ENCODE results near the gene MOB2. TPM values are rescaled to one million over a fixed set of nuclear protein-coding genes. Genes with fewer than 3 reads are reported as not detected.

MOB2 gene
- total RNA-seq, 1 experiment from 2014 or later, result 22.4 TPM

DNA sequence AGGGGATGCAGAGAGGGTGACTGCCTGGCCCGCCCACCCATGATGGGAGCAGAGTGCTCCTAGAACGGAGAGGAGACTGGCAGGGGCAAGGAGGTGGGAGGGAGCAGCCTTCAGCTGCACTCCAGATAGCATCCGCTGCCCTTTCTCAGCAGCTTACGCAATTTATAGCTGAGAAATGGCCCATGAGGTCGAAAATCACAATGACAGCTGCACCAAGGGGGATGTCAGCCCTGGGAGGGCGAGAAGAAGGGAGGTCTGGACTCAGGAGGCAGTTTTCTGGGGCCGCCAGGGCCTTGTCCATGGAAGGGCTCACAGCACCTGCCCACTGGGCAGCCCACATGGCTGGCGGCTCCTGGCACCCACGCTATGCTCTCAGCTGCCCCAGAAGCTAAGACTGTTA, 17.6 kb upstream of the MOB2 start:
- no peak for DNase-seq (ENCODE audit: low spot score)

DNA sequence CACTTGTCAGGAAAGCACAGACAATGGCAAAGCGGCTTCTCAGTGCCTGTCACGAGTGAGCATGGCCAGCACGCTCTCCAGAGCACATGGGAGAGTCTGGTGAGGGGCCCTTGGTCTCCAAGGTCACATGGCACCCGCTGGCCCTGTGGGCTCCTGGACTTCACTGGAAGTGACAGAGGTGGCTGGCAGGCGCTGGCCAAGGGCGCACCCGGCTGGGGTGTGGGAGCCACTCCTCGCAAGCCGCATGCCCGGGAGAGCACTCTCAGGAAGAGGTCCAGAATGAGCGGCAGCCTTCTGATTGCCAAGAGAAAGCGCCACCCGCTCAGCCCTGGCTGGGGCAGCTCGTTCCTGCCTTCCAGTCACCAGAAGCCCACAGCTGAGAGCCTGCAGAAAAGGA, 17.1 kb upstream of the MOB2 start:
- DNase-seq (ENCODE audit: low spot score), result no peak

DNA sequence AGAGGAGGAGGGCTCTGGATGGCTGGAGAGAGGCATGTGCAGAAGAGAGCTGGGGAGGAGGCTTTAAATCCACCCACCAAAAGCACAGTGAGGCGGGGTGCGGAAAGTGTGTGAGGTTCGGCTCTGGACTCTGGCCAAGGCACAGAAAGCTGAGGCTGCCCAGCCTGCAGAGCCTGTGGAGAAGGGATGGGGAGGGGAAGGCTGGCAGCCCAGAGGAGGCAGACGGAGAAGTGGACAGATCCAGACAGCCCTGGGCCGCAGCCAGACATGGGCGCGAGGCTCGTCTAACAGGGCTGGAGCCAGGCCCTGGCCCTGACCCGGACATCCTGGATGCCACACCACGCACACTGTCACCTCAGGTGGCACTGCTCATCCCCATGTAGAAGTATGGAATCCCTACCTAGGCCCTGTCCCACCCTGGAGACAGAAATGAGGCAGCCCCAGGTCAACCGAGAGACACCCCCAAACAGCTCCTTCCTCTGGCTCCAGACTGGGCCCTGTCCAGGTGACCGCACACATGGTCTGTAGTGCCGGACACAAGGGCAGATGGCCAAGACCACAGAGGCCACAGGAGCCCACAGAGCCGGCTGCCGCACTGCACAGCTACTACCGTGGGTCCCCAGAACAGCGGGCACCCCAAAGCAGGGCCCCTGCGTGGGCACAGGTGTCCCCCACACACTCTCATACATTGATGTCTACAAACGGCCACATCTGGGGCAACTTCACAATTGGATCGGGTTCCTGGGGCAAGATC, 16.6 kb upstream of the MOB2 start:
- DNase-seq (ENCODE audit: low spot score), result no peak

DNA sequence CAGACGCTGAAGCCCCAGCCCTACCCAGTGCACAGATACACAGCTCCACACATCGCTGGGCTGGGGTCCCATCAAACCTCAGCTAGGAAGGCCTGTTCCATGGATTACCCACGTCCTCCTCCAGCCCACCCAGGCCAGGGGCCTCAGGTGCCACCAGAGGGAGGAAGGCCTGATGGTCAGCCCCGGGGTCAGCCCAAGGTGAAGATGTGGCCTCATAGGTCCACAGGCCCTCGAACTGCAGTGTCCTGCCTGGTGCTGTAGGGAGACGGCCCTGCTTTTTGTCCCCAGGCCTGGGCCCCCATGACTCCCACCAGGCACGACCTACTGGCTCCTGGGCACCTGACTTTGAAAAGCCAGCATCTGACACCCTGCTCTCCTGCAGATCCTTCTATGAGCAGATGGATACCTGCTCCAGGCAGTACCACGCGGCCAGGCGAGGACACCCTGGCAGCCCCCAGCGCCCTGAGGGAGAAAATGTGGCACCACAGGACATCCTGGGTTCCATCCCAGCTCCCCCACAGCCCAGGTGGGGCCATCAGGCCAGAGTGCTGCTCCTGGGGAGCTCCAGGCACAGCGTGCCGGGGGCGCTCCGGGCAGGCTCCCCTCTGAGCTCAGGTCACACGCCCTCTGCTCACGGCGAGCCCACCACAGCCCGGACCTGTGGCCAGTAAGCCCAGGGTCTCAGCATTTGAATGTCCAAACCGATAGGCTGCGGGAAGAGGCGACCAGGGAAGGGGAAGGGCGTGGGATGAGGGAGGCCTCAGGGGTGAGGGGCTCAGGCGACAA, 15.8 kb upstream of the MOB2 start:
- no peak for DNase-seq (ENCODE audit: low spot score)

DNA sequence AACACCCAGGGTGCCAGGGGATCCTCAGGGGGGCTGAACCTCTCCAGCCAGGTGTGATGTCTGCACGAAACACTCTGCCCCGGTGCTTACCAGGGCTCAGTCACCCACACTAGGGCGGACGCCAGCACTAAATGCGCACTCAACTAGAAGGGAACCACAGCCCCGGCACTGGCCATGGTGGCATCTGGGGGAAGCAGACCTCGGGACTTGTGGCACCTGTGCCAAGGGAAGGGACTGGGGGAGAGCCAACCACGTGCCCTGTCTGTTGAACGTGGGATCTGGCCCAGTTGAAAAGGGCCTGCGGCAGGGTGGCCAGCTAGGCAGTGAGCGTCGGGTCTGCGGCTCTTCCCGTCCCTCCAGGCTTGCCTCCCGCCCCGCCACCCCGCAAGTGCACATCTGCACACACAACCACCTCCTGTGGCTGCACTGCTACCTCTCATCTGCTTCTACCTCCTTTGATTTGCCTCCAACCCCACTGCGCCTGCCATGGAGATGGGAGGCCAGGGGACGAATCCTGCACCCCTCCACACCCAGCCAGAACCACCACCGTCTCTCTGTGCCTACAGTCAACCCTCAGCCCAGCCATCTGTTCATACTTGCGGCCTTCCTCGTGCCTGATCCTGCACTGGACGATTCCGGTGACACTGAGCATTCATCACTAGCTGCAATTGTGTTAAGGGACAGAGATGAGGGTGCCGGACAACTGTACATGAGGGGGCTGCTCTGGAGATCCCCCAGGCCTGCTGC, 15.0 kb upstream of the MOB2 start:
- DNase-seq (ENCODE audit: low spot score), result no peak

DNA sequence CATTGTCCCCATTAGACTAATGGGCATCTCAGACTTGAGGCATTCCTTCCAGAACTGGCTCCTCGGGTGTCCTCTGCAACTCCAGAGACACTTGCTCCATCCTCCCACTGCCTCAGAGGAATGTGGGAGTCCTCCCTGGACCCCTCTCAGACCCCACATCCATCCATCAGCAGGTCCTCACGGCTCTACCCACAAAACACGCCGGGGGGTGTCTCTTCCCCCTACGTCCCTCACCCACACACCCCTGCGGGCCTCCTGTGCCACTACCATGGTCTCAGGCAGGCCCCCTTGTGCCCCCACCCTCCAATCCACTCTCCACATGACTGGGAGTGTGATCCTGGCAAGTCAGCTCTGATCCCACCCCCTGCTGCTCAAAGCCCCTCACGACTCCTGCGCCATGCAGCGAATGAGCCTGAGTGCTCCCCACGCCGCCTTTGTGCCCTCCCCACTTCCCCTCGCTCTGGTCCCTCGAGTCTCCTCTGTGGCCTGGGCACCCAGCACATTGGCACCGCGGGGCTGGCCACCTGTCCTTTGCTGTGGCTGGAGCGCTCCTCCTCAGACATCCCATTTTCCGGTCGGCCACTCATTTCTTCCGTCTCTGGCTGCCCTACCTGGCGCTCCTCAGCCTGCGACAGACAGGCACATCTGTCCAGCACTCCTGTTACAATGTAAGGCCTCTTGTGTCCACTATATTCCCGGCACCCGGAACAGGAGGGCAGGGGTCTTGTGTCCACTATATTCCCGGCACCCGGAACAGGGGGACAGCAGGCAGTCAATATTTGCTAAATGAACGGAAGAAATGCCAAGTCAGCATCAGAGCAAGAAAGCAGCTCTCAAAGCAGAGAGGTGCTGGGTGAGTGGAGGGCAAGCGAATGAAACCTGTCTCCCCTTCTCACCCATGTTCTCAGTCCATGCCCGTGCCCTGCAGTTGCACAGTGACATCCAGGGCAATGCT, 14.2 kb upstream of the MOB2 start:
- no peak for DNase-seq (ENCODE audit: low spot score)

DNA sequence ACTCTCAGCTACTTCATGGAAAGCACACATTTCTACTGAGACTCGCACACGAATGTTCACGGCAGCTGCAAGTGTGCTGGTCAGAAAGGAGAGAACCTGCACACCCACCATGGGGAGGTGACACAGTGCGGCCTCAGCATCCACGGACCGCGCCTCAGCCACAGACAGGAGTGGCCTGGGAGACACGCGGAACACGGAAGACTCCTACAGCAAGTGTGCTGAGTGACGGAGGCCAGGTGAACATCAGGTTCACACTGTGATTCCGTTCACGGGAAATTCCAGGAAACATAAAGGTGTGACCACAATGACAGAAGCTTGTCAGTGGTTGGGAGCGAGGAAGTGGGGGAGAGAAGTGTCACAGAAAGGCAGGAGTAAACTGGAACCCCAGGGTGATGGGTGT, 13.3 kb upstream of the MOB2 start:
- no peak for DNase-seq (ENCODE audit: low spot score)

DNA sequence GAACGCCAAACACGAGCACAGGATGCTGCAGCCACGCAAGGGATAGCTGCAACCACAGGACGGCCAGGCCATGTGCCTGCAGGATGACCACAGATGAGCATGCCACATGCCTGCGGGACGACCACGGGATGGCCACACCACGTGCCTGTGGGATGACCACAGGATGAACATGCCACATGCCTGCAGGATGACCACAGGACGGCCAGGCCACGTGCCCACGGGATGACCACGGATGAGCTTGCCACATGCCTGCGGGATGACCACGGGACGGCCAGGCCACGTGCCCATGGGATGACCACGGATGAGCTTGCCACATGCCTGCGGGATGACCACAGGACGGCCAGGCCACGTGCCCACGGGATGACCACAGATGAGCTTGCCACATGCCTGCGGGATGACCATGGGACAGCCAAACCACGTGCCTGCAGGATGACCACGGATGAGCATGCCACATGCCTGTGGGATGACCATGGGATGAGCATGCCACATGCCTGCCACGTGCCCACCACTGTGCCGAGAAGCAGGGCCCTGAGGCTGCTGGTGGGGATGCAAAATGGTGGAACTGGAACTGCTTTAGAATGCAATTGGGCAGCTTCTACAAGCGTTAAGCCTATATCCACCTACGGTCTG, 12.8 kb upstream of the MOB2 start:
- DNase-seq (ENCODE audit: low spot score), result no peak

DNA sequence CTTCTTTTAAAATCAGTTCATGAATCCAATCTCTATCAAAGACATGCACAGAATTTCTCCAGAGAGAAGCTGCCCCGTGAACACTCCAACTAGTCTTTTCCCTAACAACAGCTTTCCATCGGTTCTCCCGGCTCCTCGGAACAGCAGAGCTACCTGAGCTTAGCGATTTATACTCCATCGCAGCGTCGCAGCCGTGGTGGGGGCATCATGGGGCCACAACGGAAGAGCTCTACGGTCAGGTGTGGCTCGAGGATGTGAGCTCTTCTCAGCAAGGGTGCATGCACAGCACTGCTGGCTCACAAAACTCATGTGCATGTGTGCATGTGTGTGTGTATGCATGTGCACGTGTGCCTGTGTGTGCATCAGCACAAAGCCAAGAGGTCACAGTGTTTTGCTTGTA, 11.7 kb upstream of the MOB2 start:
- no peak for DNase-seq (ENCODE audit: low spot score)

DNA sequence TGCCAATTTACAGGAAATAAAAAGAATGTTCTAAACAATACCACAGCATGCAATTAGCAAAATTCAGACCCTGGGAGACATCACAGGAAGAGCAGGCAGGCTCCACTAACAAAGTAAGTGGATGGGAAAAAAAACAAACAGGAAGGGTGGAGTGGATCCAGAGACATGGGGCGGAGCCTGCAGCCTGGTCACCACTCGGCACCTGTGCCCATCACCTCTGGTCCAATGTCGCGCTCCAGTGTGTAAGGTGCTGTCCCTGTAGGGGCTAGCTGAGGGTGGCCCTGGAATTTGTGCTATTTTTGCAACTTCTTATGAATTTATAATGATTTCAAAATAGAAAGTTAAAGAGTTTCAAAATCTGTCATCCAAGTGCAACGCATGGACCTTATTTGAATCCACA, 11.0 kb upstream of the MOB2 start:
- DNase-seq (ENCODE audit: low spot score), result no peak

DNA sequence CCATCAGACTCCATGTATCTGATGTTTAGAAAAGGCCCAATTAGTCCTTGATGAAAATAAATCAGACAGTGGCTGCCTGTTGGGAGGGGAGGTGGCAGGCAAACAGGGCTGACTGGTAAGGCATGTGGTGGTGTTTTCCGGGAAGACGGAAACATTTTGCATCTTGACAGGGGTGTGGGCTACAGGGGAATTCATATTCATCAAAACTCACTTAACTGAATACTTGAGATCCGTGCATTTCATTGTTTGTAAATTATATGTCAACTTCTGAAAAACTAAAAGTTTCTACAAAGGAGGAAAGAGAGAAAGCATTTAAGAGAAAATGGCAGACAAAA, 10.1 kb upstream of the MOB2 start:
- DNase-seq (ENCODE audit: low spot score), result no peak

DNA sequence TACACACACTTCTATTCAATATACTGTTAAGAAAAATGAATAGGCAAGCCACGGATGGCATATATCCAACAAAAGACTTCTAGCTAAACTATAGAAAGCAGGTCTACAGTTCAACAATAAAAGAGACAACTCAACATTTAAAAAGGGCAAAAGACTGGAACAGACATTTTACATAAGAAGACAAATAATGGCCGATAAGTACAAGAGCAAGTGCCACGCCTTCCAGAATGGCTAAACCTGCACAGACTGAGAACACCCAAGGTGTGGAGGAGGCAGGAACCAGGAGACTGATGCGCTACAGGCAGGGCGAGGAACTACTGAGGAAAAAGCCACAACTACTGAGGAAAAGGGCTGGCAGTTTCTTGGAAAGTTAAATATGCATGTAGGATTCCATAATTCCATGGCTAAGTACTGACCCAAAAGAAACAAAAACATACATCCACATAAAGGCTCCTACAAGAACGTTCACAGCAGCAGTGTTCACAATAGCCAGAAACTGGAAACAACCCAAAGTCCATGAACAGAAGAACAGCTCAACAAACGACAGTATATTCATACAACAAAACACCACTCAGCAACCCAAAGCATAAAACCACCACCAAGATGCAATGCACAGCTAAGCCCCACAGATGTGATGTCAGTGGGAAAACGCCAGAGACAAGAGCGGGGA, 9.6 kb upstream of the MOB2 start:
- DNase-seq (ENCODE audit: low spot score), result no peak

DNA sequence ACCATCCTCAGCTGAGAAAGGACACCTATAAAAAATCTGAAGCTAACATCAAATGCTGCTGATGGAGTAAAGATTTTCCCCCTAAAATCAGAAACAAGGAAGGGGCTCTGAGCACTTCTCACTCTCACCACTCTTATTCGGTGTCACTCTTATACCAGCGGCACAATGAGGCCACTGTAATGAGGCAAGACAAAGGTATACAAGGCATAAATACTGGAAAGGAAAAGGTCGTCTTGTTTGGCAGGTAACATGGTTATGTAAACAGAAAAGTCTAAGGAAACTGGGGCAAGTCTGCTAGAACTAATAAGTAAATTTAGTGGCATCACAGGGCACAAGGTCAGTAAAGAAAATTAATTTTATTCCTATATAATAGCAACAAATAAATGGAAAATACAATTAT, 8.1 kb upstream of the MOB2 start:
- DNase-seq (ENCODE audit: low spot score), result no peak

DNA sequence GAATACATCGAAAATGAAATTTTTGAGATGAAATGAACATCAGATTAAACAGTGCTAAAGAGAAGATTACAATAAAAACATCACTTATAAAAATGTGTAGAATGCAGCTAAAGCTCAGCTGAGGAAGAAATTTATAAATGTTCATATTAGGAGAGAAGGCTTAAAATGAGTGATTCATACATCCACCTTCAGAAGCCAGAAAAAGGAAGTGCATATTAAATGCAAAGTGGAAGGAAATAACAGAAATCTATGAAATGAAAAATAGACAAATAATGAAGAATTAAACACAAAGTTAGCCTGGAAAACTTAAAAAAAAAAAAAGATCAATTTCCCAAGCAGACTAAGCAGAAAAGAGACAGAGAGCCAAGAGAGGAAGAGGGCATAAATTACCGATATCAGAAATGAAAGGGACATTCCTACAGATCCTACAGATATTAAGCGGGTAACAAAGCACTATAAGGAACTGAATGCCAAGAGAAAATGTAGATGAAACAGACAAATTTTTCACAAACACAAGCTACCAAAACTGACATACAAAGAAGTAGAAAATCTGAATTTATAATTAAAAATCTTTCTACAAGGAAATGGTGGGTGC, 7.2 kb upstream of the MOB2 start:
- no peak for DNase-seq (ENCODE audit: low spot score)

DNA sequence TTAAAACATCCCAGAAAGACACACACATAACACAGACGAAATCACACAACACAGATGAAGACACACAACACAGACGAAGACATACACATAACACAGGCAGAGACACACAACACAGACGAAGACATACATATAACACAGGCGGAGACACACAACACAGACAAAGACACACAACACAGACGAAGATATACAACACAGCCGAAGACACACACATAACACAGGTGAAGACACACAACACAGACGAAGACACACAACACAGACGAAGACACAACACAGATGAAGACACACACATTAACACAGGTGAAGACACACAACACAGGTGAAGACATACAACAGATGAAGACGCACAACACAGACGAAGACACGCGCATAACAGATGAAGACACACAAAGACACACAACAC, 4.8 kb upstream of the MOB2 start:
- DNase-seq (ENCODE audit: low spot score), result no peak

DNA sequence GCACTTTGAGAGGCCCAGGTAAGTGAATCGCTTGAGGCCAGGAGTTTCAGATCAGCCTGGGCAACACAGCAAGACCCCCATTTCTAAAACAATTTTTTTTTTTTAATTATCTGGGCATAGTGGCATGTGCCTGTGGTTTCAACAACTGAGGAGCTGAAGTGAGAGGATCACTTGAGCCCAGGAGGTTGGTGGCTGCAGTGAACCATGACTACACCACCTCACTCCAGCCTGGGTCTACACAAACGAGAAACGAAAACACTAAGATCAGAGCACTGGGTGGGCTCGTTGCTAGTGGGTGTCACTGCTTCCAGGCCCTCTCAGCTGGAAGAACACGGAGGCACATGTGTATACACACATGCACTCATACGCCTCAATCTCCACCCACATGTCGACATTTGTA, 4.1 kb upstream of the MOB2 start:
- no peak for DNase-seq (ENCODE audit: low spot score)

DNA sequence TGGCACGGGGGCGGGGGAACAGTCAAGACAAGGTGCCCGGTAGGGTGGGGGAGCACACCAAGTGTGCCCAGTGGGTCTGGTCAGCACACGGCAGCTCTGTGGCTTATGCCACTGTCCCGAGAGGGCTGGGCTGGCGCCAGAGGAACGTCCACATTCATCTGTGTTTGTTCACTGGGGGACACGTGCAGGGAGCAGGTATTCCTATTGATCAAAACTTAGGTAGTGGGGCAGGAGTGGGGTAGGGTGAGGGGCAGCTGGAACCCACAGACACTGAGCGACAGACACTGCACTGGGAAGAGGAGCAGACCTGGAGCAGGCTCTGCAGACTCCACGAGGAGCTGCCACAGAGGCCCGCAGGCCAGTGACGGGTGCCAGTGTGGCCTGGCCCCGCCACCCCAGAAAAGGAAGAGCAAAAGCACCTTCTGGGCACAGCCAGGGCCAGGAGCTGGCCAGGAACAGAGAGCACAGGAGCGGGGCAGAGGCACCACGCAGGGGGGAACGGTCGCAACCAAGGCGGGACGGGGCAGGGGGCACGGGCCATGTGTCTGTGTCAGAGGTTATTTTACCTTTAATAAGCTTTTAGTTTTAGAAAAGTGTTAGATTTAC, 2.1 kb upstream of the MOB2 start:
- no peak for DNase-seq (ENCODE audit: low spot score)

DNA sequence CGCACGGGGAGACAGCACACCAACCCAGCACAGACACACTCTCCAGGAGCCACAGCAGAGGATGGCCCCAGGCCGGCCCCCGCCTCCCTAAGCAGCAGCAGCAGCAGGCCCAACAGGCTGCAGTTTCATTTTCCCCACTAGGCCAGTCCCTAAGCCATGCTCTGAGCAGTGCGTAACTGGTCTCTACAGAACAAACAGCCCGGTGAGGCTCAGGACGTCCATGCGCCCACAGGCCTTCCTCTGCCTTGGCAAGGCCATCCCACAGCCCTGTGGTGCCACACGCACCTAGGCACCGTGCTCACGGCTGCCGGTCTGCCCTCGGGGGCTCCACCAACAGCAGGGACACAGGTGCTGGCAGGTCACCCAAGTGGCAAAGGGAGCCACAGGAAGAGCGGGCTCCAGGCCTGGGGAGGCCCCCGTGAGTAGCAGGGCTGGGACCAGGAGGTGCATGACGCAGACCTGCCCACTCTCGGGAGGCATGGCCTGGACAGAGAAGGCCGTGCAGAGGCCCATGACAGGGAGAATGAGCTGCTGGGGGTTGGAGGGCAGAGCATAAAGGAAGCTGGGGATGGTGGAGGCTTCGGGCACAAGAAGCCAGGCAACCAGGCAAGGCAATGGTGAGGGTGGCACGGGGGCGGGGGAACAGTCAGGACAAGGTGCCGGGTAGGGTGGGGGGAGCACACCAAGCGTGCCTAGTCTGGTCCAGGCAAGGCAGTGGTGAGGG, 1.4 kb upstream of the MOB2 start:
- DNase-seq (ENCODE audit: low spot score), result no peak
